Measurements from ENCODE around the gene CSTA.
A peak's percentile ranks its signal among the peaks of the same experiment; 100 is the strongest.

CSTA gene

GRCh38 chr3:122318620-122319019 is 6.4 kb upstream of the CSTA start:
- no peak overlapping the region for H3K27ac ChIP-seq (ENCODE audit: insufficient read depth in 1 of 2, low read depth in 1 of 2, low read length in 2 of 2, poor library complexity in 1 of 2, severe bottlenecking in 2 of 2)
- POLR2A ChIA-PET, result no interaction called here
- H3K4me3 ChIP-seq (ENCODE audit: control insufficient read depth in 1 of 7, extremely low read depth in 1 of 7, insufficient read depth in 4 of 7, low read depth in 2 of 7, low read length in 6 of 7), result no peak overlapping the region
- no peak for DNase-seq
- CTCF ChIA-PET, result no interaction called here
- H3K9me3 ChIP-seq (ENCODE audit: control extremely low read depth in 1 of 5, control insufficient read depth in 4 of 5, insufficient read depth in 2 of 5, low read depth in 1 of 5, low read length in 4 of 5), result peaks cover 0 to 14% (median 2%) of the 10 kb centered on the region in 5 experiments
- WGBS (ENCODE audit: insufficient coverage), result no CpG with 5 or more reads among the region's 2 CpGs
- H3K4me1 ChIP-seq (ENCODE audit: control extremely low read depth in 1 of 4, control insufficient read depth in 4 of 4, insufficient read depth in 4 of 4, low read length in 3 of 4), result peaks cover 0 to 3% (median 1%) of the 10 kb centered on the region in 4 experiments
- H3K27me3 ChIP-seq (replicated peaks in 2 of 5; ENCODE audit: control insufficient read depth in 4 of 5, insufficient read depth in 5 of 5, low read length in 4 of 5), result peaks cover 0 to 16% (median 0%) of the 10 kb centered on the region in 5 experiments
- H3K36me3 ChIP-seq (ENCODE audit: control insufficient read depth in 4 of 4, insufficient read depth in 4 of 4, low read length in 3 of 4), result no peaks in the 10 kb centered on the region

GRCh38 chr3:122322095-122323075 is 2.7 kb upstream of the CSTA start:
- Histone ChIP-seq H3K27me3 (replicated peaks in 2 of 5; ENCODE audit: control insufficient read depth in 4 of 5, insufficient read depth in 5 of 5, low read length in 4 of 5) (peaks cover 0 to 2% (median 2%) of the 10 kb centered on the region in 5 experiments), H3K9me3 (ENCODE audit: control extremely low read depth in 1 of 5, control insufficient read depth in 4 of 5, insufficient read depth in 2 of 5, low read depth in 1 of 5, low read length in 4 of 5) (peaks cover 0 to 14% (median 2%) of the 10 kb centered on the region in 5 experiments), H3K36me3 (ENCODE audit: control insufficient read depth in 4 of 4, insufficient read depth in 4 of 4, low read length in 3 of 4) (no peaks in the 10 kb centered on the region), H3K27ac (ENCODE audit: insufficient read depth in 1 of 2, low read depth in 1 of 2, low read length in 2 of 2, poor library complexity in 1 of 2, severe bottlenecking in 2 of 2) (no peak overlapping the region), H3K4me3 (ENCODE audit: control insufficient read depth in 1 of 7, extremely low read depth in 1 of 7, insufficient read depth in 4 of 7, low read depth in 2 of 7, low read length in 6 of 7) (no peak overlapping the region), H3K4me1 (ENCODE audit: control extremely low read depth in 1 of 4, control insufficient read depth in 4 of 4, insufficient read depth in 4 of 4, low read length in 3 of 4) (no peaks in the 10 kb centered on the region)
- DNase-seq, result peak in 2 of 3 donors; percentile 15 to 33
- WGBS (ENCODE audit: insufficient coverage), result 90% methylated on average over 2 of the region's 5 CpGs
- POLR2A ChIA-PET, result no interaction called here
- CTCF ChIA-PET, result interaction anchor here (0.6 to 1.2 kb wide), 2 partner anchors 9 to 31 kb away, joined by 3 to 4 read pairs; no protein-coding TSS in a partner anchor

GRCh38 chr3:122325769-122326168 is 721 bp downstream of the CSTA start:
- Histone ChIP-seq H3K4me1 (ENCODE audit: control extremely low read depth in 1 of 4, control insufficient read depth in 4 of 4, insufficient read depth in 4 of 4, low read length in 3 of 4) (no peaks in the 10 kb centered on the region), H3K9me3 (ENCODE audit: control extremely low read depth in 1 of 5, control insufficient read depth in 4 of 5, insufficient read depth in 2 of 5, low read depth in 1 of 5, low read length in 4 of 5) (no peaks in the 10 kb centered on the region), H3K36me3 (ENCODE audit: control insufficient read depth in 4 of 4, insufficient read depth in 4 of 4, low read length in 3 of 4) (no peaks in the 10 kb centered on the region), H3K27ac (ENCODE audit: insufficient read depth in 1 of 2, low read depth in 1 of 2, low read length in 2 of 2, poor library complexity in 1 of 2, severe bottlenecking in 2 of 2) (no peak overlapping the region), H3K4me3 (ENCODE audit: control insufficient read depth in 1 of 7, extremely low read depth in 1 of 7, insufficient read depth in 4 of 7, low read depth in 2 of 7, low read length in 6 of 7) (peak overlapping the region in 1 of 7 experiments; percentile 69), H3K27me3 (replicated peaks in 2 of 5; ENCODE audit: control insufficient read depth in 4 of 5, insufficient read depth in 5 of 5, low read length in 4 of 5) (peaks cover 0 to 2% (median 0%) of the 10 kb centered on the region in 5 experiments)
- CTCF ChIA-PET, result interaction anchor here (1.6 kb wide), 1 partner anchor 14 kb away, joined by 4 read pairs; no protein-coding TSS in a partner anchor
- DNase-seq, result no peak
- WGBS (ENCODE audit: insufficient coverage), result 100% methylated on average over 1 of the region's 3 CpGs
- POLR2A ChIA-PET, result no interaction called here

GRCh38 chr3:122331886-122332285 is 6.8 kb downstream of the CSTA start:
- Histone ChIP-seq H3K27ac (ENCODE audit: insufficient read depth in 1 of 2, low read depth in 1 of 2, low read length in 2 of 2, poor library complexity in 1 of 2, severe bottlenecking in 2 of 2) (no peak overlapping the region), H3K9me3 (ENCODE audit: control extremely low read depth in 1 of 5, control insufficient read depth in 4 of 5, insufficient read depth in 2 of 5, low read depth in 1 of 5, low read length in 4 of 5) (no peaks in the 10 kb centered on the region), H3K4me3 (ENCODE audit: control insufficient read depth in 1 of 7, extremely low read depth in 1 of 7, insufficient read depth in 4 of 7, low read depth in 2 of 7, low read length in 6 of 7) (no peak overlapping the region), H3K36me3 (ENCODE audit: control insufficient read depth in 4 of 4, insufficient read depth in 4 of 4, low read length in 3 of 4) (no peaks in the 10 kb centered on the region), H3K4me1 (ENCODE audit: control extremely low read depth in 1 of 4, control insufficient read depth in 4 of 4, insufficient read depth in 4 of 4, low read length in 3 of 4) (no peaks in the 10 kb centered on the region), H3K27me3 (replicated peaks in 2 of 5; ENCODE audit: control insufficient read depth in 4 of 5, insufficient read depth in 5 of 5, low read length in 4 of 5) (peaks cover 0 to 3% (median 0%) of the 10 kb centered on the region in 5 experiments)
- WGBS (ENCODE audit: insufficient coverage), result 97% methylated on average over 4 of the region's 4 CpGs
- POLR2A ChIA-PET, result no interaction called here
- DNase-seq, result no peak
- CTCF ChIA-PET, result interaction anchor here (1.3 kb wide), 1 partner anchor 10 kb away, joined by 4 read pairs; no protein-coding TSS in a partner anchor

GRCh38 chr3:122332551-122332950 is 7.5 kb downstream of the CSTA start:
- Histone ChIP-seq H3K27me3 (replicated peaks in 2 of 5; ENCODE audit: control insufficient read depth in 4 of 5, insufficient read depth in 5 of 5, low read length in 4 of 5) (peaks cover 0 to 3% (median 0%) of the 10 kb centered on the region in 5 experiments), H3K4me1 (ENCODE audit: control extremely low read depth in 1 of 4, control insufficient read depth in 4 of 4, insufficient read depth in 4 of 4, low read length in 3 of 4) (no peaks in the 10 kb centered on the region), H3K9me3 (ENCODE audit: control extremely low read depth in 1 of 5, control insufficient read depth in 4 of 5, insufficient read depth in 2 of 5, low read depth in 1 of 5, low read length in 4 of 5) (no peaks in the 10 kb centered on the region), H3K27ac (ENCODE audit: insufficient read depth in 1 of 2, low read depth in 1 of 2, low read length in 2 of 2, poor library complexity in 1 of 2, severe bottlenecking in 2 of 2) (no peak overlapping the region), H3K36me3 (ENCODE audit: control insufficient read depth in 4 of 4, insufficient read depth in 4 of 4, low read length in 3 of 4) (no peaks in the 10 kb centered on the region), H3K4me3 (ENCODE audit: control insufficient read depth in 1 of 7, extremely low read depth in 1 of 7, insufficient read depth in 4 of 7, low read depth in 2 of 7, low read length in 6 of 7) (no peak overlapping the region)
- ChIA-PET CTCF (interaction anchor here (0.8 kb wide), 1 partner anchor 34 kb away, joined by 4 read pairs; no protein-coding TSS in a partner anchor), POLR2A (no interaction called here)
- DNase-seq, result no peak
- WGBS (ENCODE audit: insufficient coverage), result 92% methylated on average over 8 of the region's 8 CpGs

- H3K9me3 ChIP-seq (ENCODE audit: control extremely low read depth in 1 of 5, control insufficient read depth in 4 of 5, insufficient read depth in 2 of 5, low read depth in 1 of 5, low read length in 4 of 5), result peaks cover 0 to 4% (median under 1%) of the 10 kb centered on the region in 5 experiments
- DNase-seq, result no peak
- ChIA-PET POLR2A (no interaction called here), CTCF (no interaction called here)
- 100% methylated on average over 1 of the region's 1 CpG for WGBS (ENCODE audit: insufficient coverage)
- H3K4me1 ChIP-seq (ENCODE audit: control extremely low read depth in 1 of 4, control insufficient read depth in 4 of 4, insufficient read depth in 4 of 4, low read length in 3 of 4), result no peaks in the 10 kb centered on the region
- H3K36me3 ChIP-seq (ENCODE audit: control insufficient read depth in 4 of 4, insufficient read depth in 4 of 4, low read length in 3 of 4), result no peaks in the 10 kb centered on the region
- H3K27ac ChIP-seq (ENCODE audit: insufficient read depth in 1 of 2, low read depth in 1 of 2, low read length in 2 of 2, poor library complexity in 1 of 2, severe bottlenecking in 2 of 2), result no peak overlapping the region
- H3K4me3 ChIP-seq (ENCODE audit: control insufficient read depth in 1 of 7, extremely low read depth in 1 of 7, insufficient read depth in 4 of 7, low read depth in 2 of 7, low read length in 6 of 7), result no peak overlapping the region
- H3K27me3 ChIP-seq (replicated peaks in 2 of 5; ENCODE audit: control insufficient read depth in 4 of 5, insufficient read depth in 5 of 5, low read length in 4 of 5), result no peaks in the 10 kb centered on the region
These were observed 17.8 kb downstream of the CSTA start for GRCh38 chr3:122342803-122343202.

- no peak for DNase-seq
- H3K36me3 ChIP-seq (ENCODE audit: control insufficient read depth in 4 of 4, insufficient read depth in 4 of 4, low read length in 3 of 4), result no peaks in the 10 kb centered on the region
- CTCF ChIA-PET, result no interaction called here
- no peaks in the 10 kb centered on the region for H3K27me3 ChIP-seq (replicated peaks in 2 of 5; ENCODE audit: control insufficient read depth in 4 of 5, insufficient read depth in 5 of 5, low read length in 4 of 5)
- H3K4me3 ChIP-seq (ENCODE audit: control insufficient read depth in 1 of 7, extremely low read depth in 1 of 7, insufficient read depth in 4 of 7, low read depth in 2 of 7, low read length in 6 of 7), result no peak overlapping the region
- POLR2A ChIA-PET, result no interaction called here
- H3K9me3 ChIP-seq (ENCODE audit: control extremely low read depth in 1 of 5, control insufficient read depth in 4 of 5, insufficient read depth in 2 of 5, low read depth in 1 of 5, low read length in 4 of 5), result peaks cover 0 to 4% (median 3%) of the 10 kb centered on the region in 5 experiments
- H3K27ac ChIP-seq (ENCODE audit: insufficient read depth in 1 of 2, low read depth in 1 of 2, low read length in 2 of 2, poor library complexity in 1 of 2, severe bottlenecking in 2 of 2), result no peak overlapping the region
- no peaks in the 10 kb centered on the region for H3K4me1 ChIP-seq (ENCODE audit: control extremely low read depth in 1 of 4, control insufficient read depth in 4 of 4, insufficient read depth in 4 of 4, low read length in 3 of 4)
- no CpG with 5 or more reads among the region's 2 CpGs for WGBS (ENCODE audit: insufficient coverage)
These were observed 18.6 kb downstream of the CSTA start for GRCh38 chr3:122343654-122344053.

All from common myeloid progenitor, CD34-positive (primary cell).